ENCODE results near the gene MOK.

MOK gene

GRCh38 chr14:102201776-102202175, 103.2 kb downstream of the MOK start:
- DNase-seq, result no peak

GRCh38 chr14:102201353-102201738, 103.6 kb downstream of the MOK start:
- DNase-seq, result no peak

DNA sequence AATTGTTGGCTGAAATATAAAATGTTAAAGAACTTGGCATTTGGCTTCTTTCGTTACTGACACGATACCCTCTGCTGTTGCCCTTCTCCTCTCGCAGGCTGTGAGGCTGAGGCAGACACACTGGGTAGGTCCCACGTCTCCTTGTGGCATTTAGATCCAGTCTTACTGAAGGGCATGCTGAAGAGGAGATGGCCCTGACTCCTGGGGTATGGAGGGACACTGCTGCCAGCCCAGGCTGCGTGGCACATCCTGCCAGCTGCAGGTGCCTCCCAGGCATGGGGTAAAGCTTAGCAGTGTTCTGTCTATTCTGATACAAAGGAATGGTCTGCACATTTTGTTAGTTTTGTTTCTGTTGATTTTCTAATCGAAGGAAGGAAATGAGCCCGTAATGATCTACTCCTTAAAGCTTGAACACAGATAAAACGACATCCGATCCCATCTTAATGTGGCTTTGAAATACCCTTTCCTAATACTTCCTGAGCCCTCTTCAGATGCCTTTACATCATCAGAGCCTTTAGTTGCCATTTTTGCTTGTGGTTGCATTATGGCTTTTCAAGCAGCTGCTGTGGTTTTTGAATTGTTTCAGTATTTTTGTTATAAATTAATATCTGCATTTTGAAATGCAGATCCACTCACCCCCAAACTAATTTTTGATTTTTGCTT, 104.1 kb downstream of the MOK start:
- no peak for DNase-seq

- DNase-seq, result no peak
Observed at GRCh38 chr14:102197317-102197853, 107.6 kb downstream of the MOK start.

GRCh38 chr14:102196902-102197230, 108.1 kb downstream of the MOK start:
- DNase-seq, result no peak

GRCh38 chr14:102196039-102196901, 108.7 kb downstream of the MOK start:
- DNase-seq, result no peak

- DNase-seq, result no peak
Observed at GRCh38 chr14:102195446-102195845, 109.5 kb downstream of the MOK start.

GRCh38 chr14:102194856-102195255, 110.1 kb downstream of the MOK start:
- no peak for DNase-seq

DNA sequence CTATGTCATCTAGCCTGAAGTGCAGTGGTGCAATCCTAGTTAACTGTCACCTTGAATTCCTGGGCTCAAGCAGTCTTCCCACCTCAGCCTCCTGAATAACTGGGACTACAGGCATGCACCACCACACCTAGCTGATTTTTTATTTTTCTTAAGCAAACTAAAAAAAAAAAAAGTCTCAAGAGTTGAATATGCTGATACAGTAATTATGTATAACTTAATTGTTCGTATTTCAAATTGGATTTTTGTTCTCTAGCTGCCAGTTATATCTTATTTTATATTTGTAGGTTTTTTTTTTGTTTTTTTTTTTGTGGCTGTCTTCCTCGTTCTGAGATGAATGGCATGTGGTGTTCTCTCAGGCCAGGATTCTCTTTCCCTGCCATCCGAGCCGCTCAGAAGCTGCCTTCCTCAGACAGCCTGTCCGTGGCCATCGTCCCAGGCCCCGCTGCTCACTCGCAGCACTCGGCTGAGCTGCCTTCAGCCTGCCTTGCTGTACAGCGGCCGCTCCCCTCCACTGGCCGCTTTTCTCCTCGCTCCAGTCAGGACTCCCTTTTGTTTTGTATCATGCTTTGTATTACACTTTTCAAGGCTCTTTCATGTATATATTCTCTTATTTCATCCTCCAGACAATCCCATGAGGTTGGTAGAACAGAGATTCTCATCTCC, 112.0 kb downstream of the MOK start:
- DNase-seq, result no peak

DNA sequence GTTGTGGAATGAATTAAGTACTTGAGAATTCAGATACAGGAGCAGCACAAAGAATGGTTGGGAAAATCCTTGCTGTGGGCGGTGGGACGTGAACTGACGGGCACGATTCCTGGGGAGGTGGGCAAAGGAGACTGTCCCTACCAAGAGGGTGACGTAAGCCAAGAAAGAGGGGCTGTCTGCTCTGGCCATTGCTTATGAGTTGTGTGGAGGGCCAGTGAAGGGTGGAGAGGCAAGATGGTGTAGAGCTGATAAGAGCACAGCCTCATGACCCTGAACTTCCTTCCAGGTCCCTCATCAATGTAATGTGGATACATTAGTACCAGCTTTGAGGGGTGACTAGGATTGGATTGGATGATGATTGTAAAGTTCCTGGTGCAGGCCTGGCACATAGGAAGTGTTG, 115.1 kb downstream of the MOK start:
- no peak for DNase-seq

- DNase-seq, result no peak
Observed at GRCh38 chr14:102188187-102188586, 116.8 kb downstream of the MOK start.

- DNase-seq, result no peak
Observed at GRCh38 chr14:102187568-102188001, 117.4 kb downstream of the MOK start.

DNA sequence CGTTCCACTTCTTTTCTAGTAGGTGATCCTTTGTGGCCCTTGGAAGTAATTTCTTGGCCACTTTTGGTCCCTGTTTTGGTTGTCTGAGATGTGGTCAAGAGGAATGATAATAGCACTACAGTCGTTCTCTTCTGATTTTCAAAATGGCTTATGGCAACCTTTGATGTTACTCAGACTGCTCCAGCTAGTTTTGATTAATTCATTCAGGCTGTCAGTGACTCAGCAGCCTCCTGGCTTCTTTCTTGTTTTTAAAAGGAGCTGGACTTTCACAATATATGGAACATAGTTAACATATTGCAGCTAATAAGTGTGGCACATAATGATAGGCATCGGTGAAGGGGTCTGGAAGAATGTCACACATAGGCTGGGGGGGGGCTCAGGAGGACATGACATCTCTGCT, 117.9 kb downstream of the MOK start:
- no peak for DNase-seq

- DNase-seq, result no peak
Observed at GRCh38 chr14:102185360-102185759, 119.6 kb downstream of the MOK start.

GRCh38 chr14:102184316-102185035, 120.5 kb downstream of the MOK start:
- no peak for DNase-seq

DNA sequence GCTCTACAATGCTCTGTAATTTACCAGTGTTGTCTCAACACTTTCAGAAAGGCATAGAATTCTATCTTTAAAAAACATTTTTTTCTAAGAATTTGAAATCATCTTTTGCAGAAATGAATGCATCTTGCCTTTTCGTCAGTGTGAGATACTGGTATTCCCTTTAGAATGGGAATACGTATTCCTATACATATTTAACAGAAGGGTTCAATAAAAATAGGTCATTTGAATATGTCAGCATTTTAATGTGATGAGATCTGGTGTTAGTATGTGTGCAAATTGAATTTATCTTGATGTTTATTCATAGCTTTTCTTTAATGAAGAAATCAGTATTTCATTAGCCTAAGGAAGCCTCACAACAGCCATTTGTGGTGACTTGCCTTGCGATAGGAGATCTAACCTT, 121.1 kb downstream of the MOK start:
- DNase-seq, result no peak

DNA sequence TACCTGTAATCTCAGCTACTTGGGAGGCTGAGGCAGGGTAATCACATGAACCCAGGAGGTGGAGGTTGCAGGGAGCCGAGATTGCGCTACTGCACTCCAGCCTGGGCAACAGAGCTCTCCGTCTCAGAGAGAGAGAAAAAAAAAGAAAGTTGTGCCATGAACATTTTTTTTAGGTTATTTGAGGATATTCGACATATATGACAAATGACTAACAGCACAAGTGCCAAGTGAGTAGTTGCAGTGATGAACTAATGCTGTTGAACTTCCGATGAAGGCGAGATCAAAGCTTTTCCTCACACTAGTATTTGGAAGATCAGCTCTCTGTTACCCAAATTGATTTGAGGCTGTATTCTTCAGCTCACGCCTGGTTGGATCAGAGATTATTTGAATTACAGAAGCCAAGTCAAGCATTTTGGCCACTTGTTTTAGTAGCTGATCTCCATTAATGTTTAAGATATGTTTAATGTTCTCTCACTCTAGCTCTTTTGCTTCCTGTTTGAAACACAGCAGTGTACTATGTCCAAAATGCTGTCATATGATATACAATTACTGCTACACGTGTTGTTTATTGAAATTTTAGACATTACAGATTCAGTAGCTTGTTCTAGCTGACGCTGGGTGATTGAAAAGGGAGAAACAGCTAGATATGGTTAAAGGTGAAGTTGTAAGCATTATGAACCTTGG, 121.9 kb downstream of the MOK start:
- DNase-seq, result no peak

GRCh38 chr14:102182190-102182589, 122.8 kb downstream of the MOK start:
- no peak for DNase-seq

DNA sequence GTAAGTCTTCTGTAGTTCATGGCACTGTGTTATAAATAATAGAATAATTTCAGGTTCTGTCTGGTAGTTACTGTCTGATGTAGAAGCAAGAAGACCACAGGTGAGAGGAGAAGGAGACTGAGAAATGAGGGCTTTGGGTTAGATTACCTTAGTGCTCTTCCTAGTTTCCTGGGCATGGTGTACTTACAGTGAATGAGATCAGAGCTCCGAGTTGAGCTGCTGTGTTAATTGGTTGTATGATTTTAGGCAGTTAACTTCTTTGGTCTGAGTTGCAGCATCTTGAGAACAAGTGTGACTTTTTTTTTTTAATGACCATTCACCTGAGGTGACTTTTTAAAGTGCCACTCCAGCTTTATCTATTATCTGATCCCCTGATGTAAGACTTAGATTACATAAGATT, 123.8 kb downstream of the MOK start:
- DNase-seq, result no peak

DNA sequence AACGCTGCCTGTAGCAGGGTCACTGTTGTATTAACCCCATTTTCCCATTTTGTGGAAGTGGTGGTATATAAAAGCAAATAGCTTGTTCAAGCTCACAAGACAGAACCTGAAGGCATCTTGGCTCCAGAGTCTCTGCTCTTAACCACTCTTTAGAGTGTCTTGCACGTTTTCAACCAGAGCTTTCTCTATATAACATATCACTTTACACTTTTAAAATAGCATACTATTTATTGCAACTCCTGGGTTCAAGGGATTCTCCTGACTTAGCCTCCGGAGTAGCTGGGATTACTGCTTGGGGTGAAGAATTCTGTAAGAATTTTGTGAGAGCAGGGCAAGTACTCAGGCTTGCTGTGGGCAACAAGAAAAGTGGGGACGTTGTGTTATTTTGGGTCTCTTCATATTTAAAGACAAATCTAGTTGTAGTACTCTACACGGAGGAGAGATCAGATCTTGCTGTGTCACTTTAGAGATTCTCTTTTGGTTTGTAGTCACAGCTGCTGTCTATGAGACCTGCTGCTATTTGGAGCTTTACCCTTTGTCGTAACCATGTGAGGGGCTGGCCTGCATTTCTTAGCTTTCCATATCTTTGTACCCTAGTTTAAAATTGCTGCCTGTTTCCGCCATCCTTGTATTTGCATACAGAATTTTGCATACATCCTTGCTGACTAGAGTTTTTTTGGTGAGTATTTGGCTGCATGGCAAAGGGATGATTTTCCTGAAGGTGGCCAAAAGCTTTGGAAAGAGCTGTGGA, 124.5 kb downstream of the MOK start:
- no peak for DNase-seq

All from activated naive CD4-positive, alpha-beta T cell (primary cell).